NCI-H345 treated with DMSO at 0.1 percent for 48 hours (cell line): Measurements from ENCODE around the gene TMEM143.
"Not testable (repeated sequence)": the region's sequence is repeated elsewhere in the genome, so short reads cannot be mapped to it uniquely, and the experiment has no call there.

Experiments
- DNase-seq: peaks from one replicate; lab custom pipeline; 2025; ENCODE audit not compliant: unreplicated experiment; lab: John Stamatoyannopoulos, UW

The TMEM143 gene

GRCh38 chr19:48297975-48298374 is 65.8 kb downstream of the TMEM143 start:
- no peak for DNase-seq

DNA sequence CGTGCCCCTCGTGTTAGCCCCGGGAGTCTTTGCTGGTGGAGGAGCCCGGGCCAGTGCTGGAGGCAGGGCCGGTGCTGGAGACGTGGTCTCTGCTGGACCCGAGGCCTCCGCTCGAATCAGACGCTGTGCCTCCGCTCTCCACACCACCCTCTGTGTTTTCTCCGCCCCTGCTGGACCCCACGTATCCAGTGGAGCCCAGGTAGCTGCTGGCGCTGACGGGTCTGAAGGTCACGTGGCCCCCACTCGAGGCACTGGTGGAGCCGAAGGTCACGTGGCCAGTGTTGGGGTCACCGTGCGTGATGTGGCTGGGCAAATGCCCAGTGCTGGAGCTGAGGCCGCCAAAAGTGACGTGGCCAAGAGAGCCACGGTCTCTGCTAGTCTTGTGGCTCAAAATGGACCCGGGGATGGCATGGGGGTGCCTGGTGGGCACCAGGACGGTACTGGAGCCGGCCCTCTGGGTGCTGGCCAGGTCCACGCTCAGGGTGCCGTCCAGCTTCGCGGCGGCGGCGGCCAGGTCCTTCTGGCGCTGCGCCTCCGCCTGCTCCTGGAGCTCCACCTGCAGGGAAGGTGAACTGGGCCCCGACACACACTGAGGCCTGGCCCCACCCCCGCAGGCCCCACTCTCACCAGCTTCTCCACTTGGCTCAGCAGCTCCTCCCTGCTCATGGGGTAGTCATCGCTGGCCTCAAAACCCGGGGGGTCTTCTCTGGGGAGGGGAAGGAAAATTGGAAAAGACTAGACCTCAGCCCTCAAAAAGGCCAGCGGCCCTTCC is 66.6 kb downstream of the TMEM143 start:
- no peak for DNase-seq

GRCh38 chr19:48295458-48295857 is 68.3 kb downstream of the TMEM143 start:
- no peak for DNase-seq

GRCh38 chr19:48292798-48293197 is 70.9 kb downstream of the TMEM143 start:
- DNase-seq, result no peak

GRCh38 chr19:48291489-48291815 is 72.3 kb downstream of the TMEM143 start:
- DNase-seq, result not testable (repeated sequence)

GRCh38 chr19:48290771-48291488 is 72.8 kb downstream of the TMEM143 start:
- DNase-seq, result peak; percentile 24

GRCh38 chr19:48290401-48290770 is 73.4 kb downstream of the TMEM143 start:
- no peak for DNase-seq

DNA sequence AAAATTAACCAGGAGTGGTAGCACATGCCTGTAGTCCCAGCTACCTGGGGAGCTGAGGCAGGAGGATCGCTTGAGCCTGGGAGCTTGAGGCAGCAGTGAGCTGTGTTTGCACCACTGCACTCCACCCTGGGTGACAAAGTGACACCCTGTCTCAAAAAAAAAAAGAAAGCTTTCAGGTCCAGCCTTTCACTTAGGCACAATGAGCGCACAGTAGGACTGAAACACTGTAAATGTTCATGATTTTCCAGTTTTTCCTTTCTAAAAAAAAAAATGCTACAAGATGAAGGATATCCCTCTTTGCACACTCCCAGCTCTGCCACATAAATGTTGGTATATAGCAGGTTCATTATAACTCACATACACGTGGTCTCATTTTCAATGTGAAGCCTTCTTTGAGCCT is 76.0 kb downstream of the TMEM143 start:
- no peak for DNase-seq

DNA sequence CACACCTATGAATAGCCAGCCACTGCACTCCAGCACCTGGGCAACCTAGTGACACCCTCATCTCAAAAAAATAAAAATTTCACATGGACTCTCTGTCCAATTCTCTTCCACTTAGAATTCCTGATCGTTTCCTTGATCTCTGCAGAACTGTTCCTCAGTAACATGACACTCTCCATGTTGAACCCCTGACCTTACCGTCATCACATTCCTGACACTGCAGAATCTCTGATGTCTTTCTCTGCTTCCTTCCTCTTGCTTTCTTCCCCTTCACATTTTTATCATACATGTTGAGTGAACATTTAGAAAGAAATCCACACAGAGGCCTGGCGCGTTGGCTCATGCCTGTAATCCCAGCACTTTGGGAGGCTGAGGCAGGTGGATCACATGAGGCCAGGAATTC is 78.8 kb downstream of the TMEM143 start:
- no peak for DNase-seq

DNA sequence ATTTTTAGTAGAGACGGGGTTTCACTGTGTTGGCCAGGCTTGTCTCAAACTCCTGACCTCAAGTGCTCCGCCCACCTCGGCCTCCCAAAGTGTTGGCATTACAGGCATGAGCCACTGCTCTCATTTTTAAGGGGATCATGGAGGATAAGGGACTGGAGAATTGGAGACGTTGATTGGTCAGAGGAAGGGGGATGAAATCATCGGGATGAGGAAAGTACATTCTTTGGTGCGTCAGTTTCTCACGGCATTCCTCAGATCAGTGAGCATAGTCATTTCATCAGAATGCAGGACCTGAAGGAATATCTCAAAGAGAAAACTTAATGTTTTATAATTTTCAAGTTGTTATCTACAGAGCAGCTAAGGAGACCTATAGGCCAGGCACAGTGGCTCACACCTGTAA is 79.8 kb downstream of the TMEM143 start:
- no peak for DNase-seq
